ENCODE measurements around the gene RNF214.
"Not testable (repeated sequence)": the region's sequence is repeated elsewhere in the genome, so short reads cannot be mapped to it uniquely, and the experiment has no call there.

RNF214 gene

DNA sequence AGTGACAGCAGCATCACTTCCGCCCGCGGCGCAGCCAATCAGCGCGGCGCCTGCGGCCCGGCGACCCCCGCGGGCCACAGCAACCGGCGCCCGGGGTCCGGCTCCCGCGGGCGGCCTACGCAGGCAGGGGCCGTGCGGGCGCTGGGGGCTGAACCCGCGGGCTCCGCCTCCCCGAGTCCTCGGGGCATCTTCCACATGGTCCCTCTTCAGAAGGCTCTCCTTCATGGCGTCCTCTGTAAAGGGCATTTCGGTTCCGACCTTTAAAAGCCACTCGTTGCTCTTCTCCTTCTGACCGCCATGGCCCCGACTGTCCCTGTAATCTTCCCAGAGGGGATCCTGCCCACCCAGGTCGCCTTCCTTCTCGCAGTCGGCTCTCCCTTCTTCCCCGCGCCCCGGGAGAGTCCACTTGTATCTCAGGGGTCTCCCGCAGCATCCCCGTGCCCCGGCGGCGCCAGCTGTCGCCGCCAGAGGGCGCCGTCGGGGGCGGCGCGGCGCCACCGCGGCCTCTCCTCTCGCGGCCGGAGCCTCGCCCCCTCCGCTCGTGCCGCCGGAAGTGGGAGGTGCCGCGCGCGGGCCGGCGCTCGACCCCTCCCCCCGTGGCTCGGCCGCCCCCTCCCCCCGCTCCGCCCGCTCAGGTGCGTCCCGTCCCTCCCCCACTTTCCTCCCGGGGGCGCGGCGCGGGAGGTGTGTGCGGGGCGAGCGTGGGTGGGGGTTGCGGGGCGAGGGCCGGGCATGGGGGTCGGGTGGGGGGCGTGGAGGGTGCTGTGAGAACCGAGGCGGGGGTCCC lies at the start of gene RNF214:
Gene RNF214 (plus strand): TSS at position 580 of the 787 bp plus-strand sequence. CDS start 1,602 bp downstream, outside the sequence.
- Mint-ChIP-seq H3K27ac (peak within 1 kb of the TSS; percentile 99), H3K4me1 (peaks cover 30 to 47% of the 10 kb centered on the region in 2 donors), H3K27me3 (no peaks in the 10 kb centered on the region), H3K4me3 (peak within 1 kb of the TSS; percentile 86 to 96), H3K9me3 (no peaks in the 10 kb centered on the region), H3K36me3 (peaks cover 16 to 35% of the 10 kb centered on the region in 2 donors)
- ATAC-seq (replicated peaks) (peak; percentile 77 to 82), DNase-seq (peak; percentile 65)

DNA sequence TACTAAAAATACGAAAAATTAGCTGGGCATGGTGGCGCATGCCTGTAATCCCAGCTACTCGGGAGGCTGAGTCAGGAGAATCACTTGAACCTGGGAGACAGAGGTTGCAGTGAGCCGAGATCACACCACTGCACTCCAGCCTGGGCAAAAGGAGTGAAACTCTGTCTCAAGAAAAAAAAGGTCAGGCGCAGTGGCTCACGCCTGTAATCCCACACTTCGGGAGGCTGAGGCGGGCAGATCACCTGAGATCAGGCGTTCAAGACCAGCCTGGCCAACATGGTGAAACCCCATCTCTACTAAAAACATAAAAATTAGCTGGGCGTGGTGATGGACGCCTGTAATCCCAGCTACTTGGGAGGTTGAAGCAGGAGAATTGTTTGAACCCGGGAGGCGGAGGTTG lies 49.3 kb upstream of the RNF214 start:
- H3K27me3 Mint-ChIP-seq; ATAC-seq (replicated peaks); DNase-seq; H3K4me3 Mint-ChIP-seq; H3K9me3 Mint-ChIP-seq: not testable (repeated sequence)
- Mint-ChIP-seq H3K36me3 (peaks cover 39 to 51% of the 10 kb centered on the region in 2 donors), H3K27ac (peak overlapping the region; percentile 37), H3K4me1 (peaks cover 44 to 79% of the 10 kb centered on the region in 2 donors)

DNA sequence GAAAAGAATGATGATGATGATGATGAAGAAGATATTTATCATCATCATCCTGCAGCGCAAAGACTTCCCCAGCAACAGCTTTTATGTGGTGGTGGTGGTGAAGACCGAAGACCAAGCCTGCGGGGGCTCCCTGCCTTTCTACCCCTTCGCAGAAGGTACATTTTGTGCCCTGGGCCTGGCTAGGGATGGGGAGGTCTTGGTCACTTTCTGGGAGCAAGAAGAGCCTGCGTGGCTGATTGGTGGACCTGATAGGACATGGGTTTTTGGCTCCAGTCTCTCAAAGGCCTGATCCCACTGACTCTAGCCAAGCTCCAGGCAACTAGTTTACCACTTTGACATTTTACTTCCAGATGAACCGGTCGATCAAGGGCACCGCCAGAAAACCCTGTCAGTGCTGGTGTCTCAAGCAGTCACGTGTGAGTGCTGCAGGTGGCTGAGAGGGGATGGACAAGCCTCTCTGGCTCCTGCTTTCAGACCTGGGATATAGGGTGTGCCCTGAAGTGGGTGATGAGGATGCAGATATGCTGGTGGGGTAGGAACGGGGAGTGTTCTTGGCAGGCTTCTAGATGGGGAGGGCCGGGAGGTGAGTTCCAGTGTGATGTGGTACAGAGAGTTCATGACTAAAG lies 48.6 kb upstream of the RNF214 start:
- Mint-ChIP-seq H3K27ac (peak overlapping the region; percentile 47), H3K36me3 (peaks cover 41 to 57% of the 10 kb centered on the region in 2 donors)
- DNase-seq = no peak

GRCh38 chr11:117185736-117186430 lies 46.6 kb upstream of the RNF214 start:
- Mint-ChIP-seq H3K36me3 (peaks cover 54 to 75% of the 10 kb centered on the region in 2 donors), H3K4me3 (peak overlapping the region; percentile 53 to 65), H3K4me1 (peaks cover 54 to 89% of the 10 kb centered on the region in 2 donors), H3K9me3 (no peaks in the 10 kb centered on the region), H3K27me3 (no peaks in the 10 kb centered on the region), H3K27ac (peak overlapping the region; percentile 94)
- DNase-seq (no peak), ATAC-seq (replicated peaks) (peak; percentile 71 to 75)

More for the DNA sequence above, 48.6 kb upstream of the RNF214 start:
- no peak overlapping the region for H3K4me3 Mint-ChIP-seq
- H3K27me3 Mint-ChIP-seq = no peaks in the 10 kb centered on the region
- no peaks in the 10 kb centered on the region for H3K9me3 Mint-ChIP-seq
- peaks cover 48 to 85% of the 10 kb centered on the region in 2 donors for H3K4me1 Mint-ChIP-seq
- ATAC-seq (replicated peaks) = no peak

- H3K4me3 Mint-ChIP-seq = peak overlapping the region; percentile 63 to 65
- ATAC-seq (replicated peaks) = no peak
Measured at GRCh38 chr11:117186431-117186761, 46.1 kb upstream of the RNF214 start.

GRCh38 chr11:117187007-117187406 lies 45.5 kb upstream of the RNF214 start:
- Mint-ChIP-seq H3K27me3 (no peaks in the 10 kb centered on the region), H3K36me3 (peaks cover 53 to 73% of the 10 kb centered on the region in 2 donors), H3K4me1 (peaks cover 52 to 87% of the 10 kb centered on the region in 2 donors), H3K9me3 (no peaks in the 10 kb centered on the region), H3K27ac (peak overlapping the region; percentile 94), H3K4me3 (peak overlapping the region; percentile 23 to 63)
- ATAC-seq (replicated peaks) (no peak), DNase-seq (no peak)

More at GRCh38 chr11:117186431-117186761, 46.1 kb upstream of the RNF214 start:
- peak overlapping the region; percentile 94 for H3K27ac Mint-ChIP-seq
- DNase-seq = no peak
- H3K9me3 Mint-ChIP-seq = no peaks in the 10 kb centered on the region
- peaks cover 49 to 89% of the 10 kb centered on the region in 2 donors for H3K4me1 Mint-ChIP-seq
- peaks cover 53 to 71% of the 10 kb centered on the region in 2 donors for H3K36me3 Mint-ChIP-seq
- H3K27me3 Mint-ChIP-seq = no peaks in the 10 kb centered on the region

- peak overlapping the region; percentile 94 for H3K27ac Mint-ChIP-seq
- no peaks in the 10 kb centered on the region for H3K9me3 Mint-ChIP-seq
- peak overlapping the region; percentile 23 to 63 for H3K4me3 Mint-ChIP-seq
- DNase-seq (no peak), ATAC-seq (replicated peaks) (no peak)
- peaks cover 56 to 75% of the 10 kb centered on the region in 2 donors for H3K36me3 Mint-ChIP-seq
- peaks cover 52 to 90% of the 10 kb centered on the region in 2 donors for H3K4me1 Mint-ChIP-seq
- H3K27me3 Mint-ChIP-seq = no peaks in the 10 kb centered on the region
Measured at GRCh38 chr11:117187428-117187798, 45.1 kb upstream of the RNF214 start.

- peaks cover 56 to 74% of the 10 kb centered on the region in 2 donors for H3K36me3 Mint-ChIP-seq
Measured at GRCh38 chr11:117187799-117188481, 44.5 kb upstream of the RNF214 start.

GRCh38 chr11:117188620-117189081 lies 43.8 kb upstream of the RNF214 start:
- Mint-ChIP-seq H3K27me3 (no peaks in the 10 kb centered on the region), H3K4me1 (peaks cover 51 to 87% of the 10 kb centered on the region in 2 donors), H3K4me3 (no peak overlapping the region), H3K9me3 (no peaks in the 10 kb centered on the region), H3K27ac (peak overlapping the region; percentile 96), H3K36me3 (peaks cover 59 to 77% of the 10 kb centered on the region in 2 donors)
- no peak for ATAC-seq (replicated peaks)
- DNase-seq = no peak

More at GRCh38 chr11:117187799-117188481, 44.5 kb upstream of the RNF214 start:
- no peak for DNase-seq
- peaks cover 51 to 89% of the 10 kb centered on the region in 2 donors for H3K4me1 Mint-ChIP-seq
- peak overlapping the region; percentile 94 for H3K27ac Mint-ChIP-seq
- no peak for ATAC-seq (replicated peaks)
- no peaks in the 10 kb centered on the region for H3K27me3 Mint-ChIP-seq
- H3K9me3 Mint-ChIP-seq = no peaks in the 10 kb centered on the region
- H3K4me3 Mint-ChIP-seq = peak overlapping the region in 1 of 2 donors; percentile 63

- H3K9me3 Mint-ChIP-seq = no peaks in the 10 kb centered on the region
- peaks cover 59 to 73% of the 10 kb centered on the region in 2 donors for H3K36me3 Mint-ChIP-seq
- ATAC-seq (replicated peaks) = peak; percentile 89 to 90
- H3K27ac Mint-ChIP-seq = peak overlapping the region; percentile 96
- peak overlapping the region; percentile 17 to 66 for H3K4me3 Mint-ChIP-seq
- peak; percentile 80 for DNase-seq
- no peaks in the 10 kb centered on the region for H3K27me3 Mint-ChIP-seq
- peaks cover 50 to 81% of the 10 kb centered on the region in 2 donors for H3K4me1 Mint-ChIP-seq
Measured at GRCh38 chr11:117189191-117189940, 43.1 kb upstream of the RNF214 start.

- DNase-seq = no peak
- H3K27ac Mint-ChIP-seq = peak overlapping the region; percentile 96
- ATAC-seq (replicated peaks) = peak; percentile 10 to 13
- peaks cover 49 to 77% of the 10 kb centered on the region in 2 donors for H3K4me1 Mint-ChIP-seq
- H3K9me3 Mint-ChIP-seq = no peaks in the 10 kb centered on the region
- H3K36me3 Mint-ChIP-seq = peaks cover 61 to 77% of the 10 kb centered on the region in 2 donors
- no peaks in the 10 kb centered on the region for H3K27me3 Mint-ChIP-seq
- H3K4me3 Mint-ChIP-seq = peak overlapping the region; percentile 17 to 66
Measured at GRCh38 chr11:117189941-117190544, 42.4 kb upstream of the RNF214 start.

- no peak for ATAC-seq (replicated peaks)
- Mint-ChIP-seq H3K4me3 (no peak overlapping the region), H3K9me3 (no peaks in the 10 kb centered on the region), H3K27ac (peak overlapping the region; percentile 62), H3K4me1 (peaks cover 37 to 59% of the 10 kb centered on the region in 2 donors), H3K27me3 (no peaks in the 10 kb centered on the region), H3K36me3 (peaks cover 67 to 76% of the 10 kb centered on the region in 2 donors)
- DNase-seq = no peak
Measured at GRCh38 chr11:117191680-117192400, 40.6 kb upstream of the RNF214 start.

Measured in stimulated activated naive B cell treated with anti-CD40 and anti-IgM and Interleukin-4, amounts not matched to agents 10 μg/mL and 1 μg/mL and 100 μg/mL, for 72 hours (primary cell).